HG02884 (cell line): ENCODE results near the gene SRGAP3.

Experiments used
- ATAC-seq: cut with Tn5 transposase; IDR thresholded peaks from one replicate; pipeline ENCODE4 v1.9.1; 2021; ENCODE audit warnings: mild to moderate bottlenecking, moderate library complexity; ENCODE audit not compliant: unreplicated experiment

The SRGAP3 gene

GRCh38 chr3:9067352-9067975 is 182.0 kb downstream of the SRGAP3 start:
- ATAC-seq: peak; percentile 69

GRCh38 chr3:9066775-9067174 is 182.7 kb downstream of the SRGAP3 start:
- no peak for ATAC-seq

GRCh38 chr3:9066141-9066540 is 183.3 kb downstream of the SRGAP3 start:
- ATAC-seq: no peak

GRCh38 chr3:9064850-9065249 is 184.6 kb downstream of the SRGAP3 start:
- no peak for ATAC-seq

GRCh38 chr3:9064251-9064650 is 185.2 kb downstream of the SRGAP3 start:
- ATAC-seq: no peak

GRCh38 chr3:9062570-9062969 is 186.9 kb downstream of the SRGAP3 start:
- ATAC-seq: no peak

- ATAC-seq: no peak
Observed at GRCh38 chr3:9061634-9062033, 187.8 kb downstream of the SRGAP3 start.

GRCh38 chr3:9059489-9060400 is 189.7 kb downstream of the SRGAP3 start:
- no peak for ATAC-seq

GRCh38 chr3:9056581-9056980 is 192.9 kb downstream of the SRGAP3 start:
- ATAC-seq: no peak

- ATAC-seq: no peak
Observed at GRCh38 chr3:9047452-9048346, 201.7 kb downstream of the SRGAP3 start.

GRCh38 chr3:9045371-9045770 is 204.1 kb downstream of the SRGAP3 start:
- ATAC-seq: no peak

GRCh38 chr3:9043063-9043462 is 206.4 kb downstream of the SRGAP3 start:
- no peak for ATAC-seq

- ATAC-seq: no peak
Observed at GRCh38 chr3:9041626-9042025, 207.8 kb downstream of the SRGAP3 start.

GRCh38 chr3:9040996-9041395 is 208.4 kb downstream of the SRGAP3 start:
- ATAC-seq: no peak

GRCh38 chr3:9037144-9037711 is 212.2 kb downstream of the SRGAP3 start:
- no peak for ATAC-seq

GRCh38 chr3:9036404-9037131 is 212.9 kb downstream of the SRGAP3 start:
- ATAC-seq: no peak

- no peak for ATAC-seq
Observed at GRCh38 chr3:9035961-9036360, 213.5 kb downstream of the SRGAP3 start.

GRCh38 chr3:9035473-9035872 is 214.0 kb downstream of the SRGAP3 start:
- no peak for ATAC-seq

- no peak for ATAC-seq
Observed at GRCh38 chr3:9033867-9034266, 215.6 kb downstream of the SRGAP3 start.

- no peak for ATAC-seq
Observed at GRCh38 chr3:9032231-9032777, 217.1 kb downstream of the SRGAP3 start.
